ENCODE data around the gene CERT1.

- TF ChIP-seq CTCF (IDR thresholded peaks at IDR 0.05) (no peak), POLR2A (IDR thresholded peaks at IDR 0.05) (no peak)
Observed at GRCh38 chr5:75330404-75330803, 181.0 kb downstream of the CERT1 start.
